Measurements from ENCODE around the gene CUBN. TPM values are rescaled to one million over a fixed set of nuclear protein-coding genes. Genes with fewer than 3 reads are reported as not detected.

CUBN gene
- total RNA-seq, 6 experiments from 2014 or later, result 0.43 to 1.7 (median 1.2) TPM

DNA sequence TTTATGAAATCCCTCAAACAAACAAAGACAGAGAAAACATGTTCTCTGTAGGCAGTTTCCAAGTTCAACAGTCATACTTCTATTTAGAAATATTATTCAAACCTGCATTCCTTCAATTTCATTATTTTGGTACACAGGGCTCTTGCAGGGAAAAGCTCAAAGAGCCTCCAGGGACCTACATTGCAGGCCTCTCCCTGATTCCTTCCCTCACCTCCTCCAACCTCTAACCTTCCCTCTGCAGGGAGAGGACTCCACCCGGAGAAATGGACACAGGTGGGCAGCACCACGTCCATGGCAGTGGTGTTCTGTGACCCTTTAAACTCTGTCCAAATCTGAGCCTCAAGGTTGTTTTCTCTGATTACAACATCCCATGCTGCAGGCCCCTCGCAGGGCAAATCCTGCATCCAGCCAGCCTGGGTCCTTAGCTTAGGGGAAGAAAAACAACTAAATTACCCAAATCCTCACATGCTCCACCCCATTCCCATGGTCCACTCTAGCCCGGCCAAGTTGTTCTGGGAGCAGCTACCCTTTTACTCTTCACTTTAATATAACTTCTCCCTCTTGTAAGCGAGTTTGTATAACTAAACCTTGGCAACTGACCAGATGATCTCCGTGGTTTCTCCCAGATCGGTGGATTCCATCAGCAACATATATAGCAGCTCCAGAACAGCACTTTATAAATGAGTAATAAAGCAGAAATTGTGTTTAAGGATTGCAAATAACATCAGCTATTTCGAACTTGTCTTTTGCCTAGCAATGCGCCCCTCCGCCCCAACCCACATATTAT lies 129.8 kb downstream of the CUBN start:
- Mint-ChIP-seq H3K27ac (peak overlapping the region; percentile 99), H3K9me3 (peaks cover 7% of the 10 kb centered on the region), H3K4me1 (ENCODE audit: low read depth) (peaks cover 100% of the 10 kb centered on the region), H3K4me3 (peak overlapping the region; percentile 42), H3K27me3 (ENCODE audit: insufficient read depth) (peaks cover 2% of the 10 kb centered on the region), H3K36me3 (ENCODE audit: low read depth) (peaks cover 23% of the 10 kb centered on the region)
- peak; percentile 45 for DNase-seq
- TF ChIP-seq, protein P1, sequence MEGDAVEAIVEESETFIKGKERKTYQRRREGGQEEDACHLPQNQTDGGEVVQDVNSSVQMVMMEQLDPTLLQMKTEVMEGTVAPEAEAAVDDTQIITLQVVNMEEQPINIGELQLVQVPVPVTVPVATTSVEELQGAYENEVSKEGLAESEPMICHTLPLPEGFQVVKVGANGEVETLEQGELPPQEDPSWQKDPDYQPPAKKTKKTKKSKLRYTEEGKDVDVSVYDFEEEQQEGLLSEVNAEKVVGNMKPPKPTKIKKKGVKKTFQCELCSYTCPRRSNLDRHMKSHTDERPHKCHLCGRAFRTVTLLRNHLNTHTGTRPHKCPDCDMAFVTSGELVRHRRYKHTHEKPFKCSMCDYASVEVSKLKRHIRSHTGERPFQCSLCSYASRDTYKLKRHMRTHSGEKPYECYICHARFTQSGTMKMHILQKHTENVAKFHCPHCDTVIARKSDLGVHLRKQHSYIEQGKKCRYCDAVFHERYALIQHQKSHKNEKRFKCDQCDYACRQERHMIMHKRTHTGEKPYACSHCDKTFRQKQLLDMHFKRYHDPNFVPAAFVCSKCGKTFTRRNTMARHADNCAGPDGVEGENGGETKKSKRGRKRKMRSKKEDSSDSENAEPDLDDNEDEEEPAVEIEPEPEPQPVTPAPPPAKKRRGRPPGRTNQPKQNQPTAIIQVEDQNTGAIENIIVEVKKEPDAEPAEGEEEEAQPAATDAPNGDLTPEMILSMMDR (IDR thresholded peaks at IDR 0.05), result no peak

DNA sequence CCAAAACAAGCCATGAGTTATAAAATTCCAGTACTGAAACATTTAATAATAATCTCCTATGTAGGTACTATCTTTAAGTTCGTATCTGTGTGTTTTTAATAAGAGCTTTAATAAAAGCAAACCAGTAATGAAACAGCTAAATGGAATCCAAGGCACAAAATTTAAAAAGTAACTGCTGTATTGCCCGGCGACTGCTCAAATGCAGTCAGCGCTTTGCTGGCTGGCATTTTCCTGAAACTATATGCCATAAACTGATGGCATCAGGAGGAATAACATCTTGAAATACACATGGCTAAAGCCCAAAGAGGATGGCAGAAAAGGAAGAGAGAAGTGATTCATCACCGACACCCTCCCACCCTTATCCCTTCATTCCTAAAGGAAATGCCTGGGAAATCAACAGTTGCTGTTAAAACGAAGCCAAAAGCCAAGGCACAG lies 133.1 kb downstream of the CUBN start:
- DNase-seq, result peak; percentile 52
- H3K27ac Mint-ChIP-seq, result peak overlapping the region; percentile 99
- peaks cover 2% of the 10 kb centered on the region; the same call in 1 of the 2 replicates for H3K27me3 Mint-ChIP-seq (ENCODE audit: insufficient read depth)
- peaks cover 96% of the 10 kb centered on the region for H3K4me1 Mint-ChIP-seq (ENCODE audit: low read depth)
- H3K36me3 Mint-ChIP-seq (ENCODE audit: low read depth), result peaks cover 13% of the 10 kb centered on the region
- H3K4me3 Mint-ChIP-seq, result peak overlapping the region; percentile 77
- TF ChIP-seq, protein P1 (IDR thresholded peaks at IDR 0.05), result no peak
- peaks cover 7% of the 10 kb centered on the region for H3K9me3 Mint-ChIP-seq

DNA sequence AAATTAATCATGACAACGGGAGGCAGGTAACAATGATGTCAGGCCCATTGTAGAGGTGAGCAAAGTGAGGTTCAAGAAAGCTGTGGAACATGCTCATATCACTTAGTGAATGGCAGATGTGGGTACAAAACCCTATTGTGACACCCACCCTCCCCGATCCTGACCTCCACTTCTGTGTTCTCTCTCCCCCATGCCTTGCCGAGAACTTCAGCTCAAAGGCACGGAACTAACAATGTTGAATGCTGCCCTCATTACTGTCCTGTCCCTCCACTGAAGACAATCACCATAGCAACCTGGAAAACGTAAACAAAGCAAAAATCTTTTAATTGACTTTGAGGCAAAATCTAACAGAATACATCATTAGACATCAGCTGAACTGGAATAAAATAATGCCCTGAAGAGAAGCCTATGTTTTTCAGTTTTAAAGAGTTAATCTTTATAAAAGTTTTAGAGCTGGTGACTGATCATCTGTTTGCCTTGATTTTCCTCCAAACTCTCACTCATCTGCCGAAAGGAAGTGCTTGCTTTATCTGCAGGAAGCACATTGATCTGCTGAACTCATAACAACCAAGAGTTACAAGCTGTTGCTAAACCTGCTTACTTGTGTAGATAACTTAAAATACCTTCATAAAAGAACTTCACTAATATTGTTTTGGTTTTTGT lies 133.6 kb downstream of the CUBN start:
- H3K36me3 Mint-ChIP-seq (ENCODE audit: low read depth), result peaks cover 12% of the 10 kb centered on the region
- TF ChIP-seq, protein P1 (IDR thresholded peaks at IDR 0.05), result no peak

GRCh38 chr10:16993186-16993585 lies 136.4 kb downstream of the CUBN start:
- TF ChIP-seq, protein P1 (IDR thresholded peaks at IDR 0.05), result no peak
- Mint-ChIP-seq H3K4me1 (ENCODE audit: low read depth) (peaks cover 92% of the 10 kb centered on the region), H3K36me3 (ENCODE audit: low read depth) (peaks cover 12% of the 10 kb centered on the region), H3K9me3 (no peaks in the 10 kb centered on the region), H3K4me3 (peak overlapping the region; percentile 85), H3K27me3 (ENCODE audit: insufficient read depth) (no peaks in the 10 kb centered on the region; the same call in 1 of the 2 replicates), H3K27ac (peak overlapping the region; percentile 95)
- DNase-seq, result no peak

More for the DNA sequence above, 133.6 kb downstream of the CUBN start:
- H3K4me1 Mint-ChIP-seq (ENCODE audit: low read depth), result peaks cover 96% of the 10 kb centered on the region
- H3K4me3 Mint-ChIP-seq, result peak overlapping the region; percentile 77
- peaks cover 3% of the 10 kb centered on the region for H3K9me3 Mint-ChIP-seq
- no peaks in the 10 kb centered on the region for H3K27me3 Mint-ChIP-seq (ENCODE audit: insufficient read depth)
- DNase-seq, result peak; percentile 66
- peak overlapping the region; percentile 99 for H3K27ac Mint-ChIP-seq

DNA sequence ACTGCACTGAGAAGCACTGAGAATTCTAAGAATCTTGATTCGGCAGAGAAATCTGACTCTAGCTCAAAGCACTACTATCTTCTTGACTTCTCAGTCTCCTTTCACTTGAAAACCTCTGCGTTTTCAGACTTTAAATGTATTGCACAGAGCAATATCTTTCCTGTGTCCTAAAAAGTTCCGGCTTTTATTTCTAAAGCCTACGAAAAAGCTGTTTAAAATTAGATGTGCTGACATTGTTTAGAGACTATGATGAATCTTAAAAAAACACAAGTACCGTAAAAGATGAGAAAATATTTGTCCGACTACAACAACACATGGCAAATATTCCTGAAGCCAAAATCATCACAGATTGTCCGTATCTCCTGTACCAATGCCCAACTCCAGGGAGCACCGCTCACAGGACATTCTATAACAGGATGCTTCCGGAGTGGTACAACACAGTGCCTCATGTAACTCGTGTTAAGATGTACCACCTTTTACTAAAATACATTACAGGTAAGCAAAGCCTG lies 136.9 kb downstream of the CUBN start:
- DNase-seq, result peak; percentile 62
- TF ChIP-seq, protein P1 (IDR thresholded peaks at IDR 0.05), result 0 out of 2 replicates have a peak, but pooled peaks have one; percentile 13
- H3K27ac Mint-ChIP-seq, result peak overlapping the region; percentile 95
- H3K4me1 Mint-ChIP-seq (ENCODE audit: low read depth), result peaks cover 92% of the 10 kb centered on the region
- peak overlapping the region; percentile 85 for H3K4me3 Mint-ChIP-seq
- H3K27me3 Mint-ChIP-seq (ENCODE audit: insufficient read depth), result no peaks in the 10 kb centered on the region; the same call in 1 of the 2 replicates
- no peaks in the 10 kb centered on the region for H3K9me3 Mint-ChIP-seq
- peaks cover 12% of the 10 kb centered on the region for H3K36me3 Mint-ChIP-seq (ENCODE audit: low read depth)

Measured in HFFc6 (cell line).